ENCODE data around the gene KLHL26. TPM values are rescaled to one million over a fixed set of nuclear protein-coding genes. Genes with fewer than 3 reads are reported as not detected.
A peak's percentile ranks its signal among the peaks of the same experiment; 100 is the strongest.

KLHL26 gene
- total and polyA plus RNA-seq, 9 of the 15 experiments (the other 6 are each of a cell fraction or from before 2014, with no cell fraction given) = 0.13 to 13.3 (median 1.4) TPM

- TF ChIP-seq ZNF12 (CRISPR knock-in tag; IDR thresholded peaks at IDR 0.05) (no peak), RBM22 (IDR thresholded peaks at IDR 0.05; ENCODE audit: low read depth, low read length, poor library complexity, severe bottlenecking) (no peak), ZNF24 (IDR thresholded peaks at IDR 0.05) (peak; percentile 69; the same call in 1 of the 2 replicates), SRSF3 (IDR thresholded peaks at IDR 0.05; ENCODE audit: insufficient read depth, low read length) (no peak), POLR2A (conservative IDR thresholded peaks at IDR 0.05) (no peak), ZNF263 (CRISPR knock-in tag; IDR thresholded peaks at IDR 0.05; ENCODE audit: borderline replicate concordance) (peak; percentile 83), RBFOX2 (IDR thresholded peaks at IDR 0.05; ENCODE audit: low read depth, low read length) (no peak), ZKSCAN3 (CRISPR knock-in tag; IDR thresholded peaks at IDR 0.05) (no peak), PTBP1 (IDR thresholded peaks at IDR 0.05; ENCODE audit: low read depth, low read length) (no peak), NFATC3 (IDR thresholded peaks at IDR 0.05) (no peak), RAD51 (IDR thresholded peaks at IDR 0.05; ENCODE audit: borderline replicate concordance, low read depth) (peak; percentile 42; the same call in 1 of the 2 replicates), LCOR (CRISPR knock-in tag; IDR thresholded peaks at IDR 0.05) (peak; percentile 46; the same call in 1 of the 2 replicates), RNF2 (IDR thresholded peaks at IDR 0.05) (peak; percentile 70; the same call in 1 of the 2 replicates), MTA1 (IDR thresholded peaks at IDR 0.05; ENCODE audit: borderline replicate concordance) (no peak), XRCC3 (IDR thresholded peaks at IDR 0.05) (no peak), AFF1 (IDR thresholded peaks at IDR 0.05; ENCODE audit: low read depth in 1 of 2, partially characterized antibody in 2 of 2) (no peak), CBX5 (IDR thresholded peaks at IDR 0.05; ENCODE audit: borderline replicate concordance, low read depth) (no peak), MTA3 (IDR thresholded peaks at IDR 0.05; ENCODE audit: borderline replicate concordance) (peak; percentile 55; the same call in 1 of the 2 replicates)
These were observed 63.8 kb downstream of the KLHL26 start (continued) for GRCh38 chr19:18700501-18701249.
